HK-2 (cell line): ENCODE measurements around the gene MYL2.

ENCODE experiments used
- DNase-seq: peaks from one replicate; pipeline ENCODE4 v3.0.0-alpha.2; 2018; ENCODE audit not compliant: unreplicated experiment

Gene MYL2

GRCh38 chr12:110896559-110896958, 23.8 kb downstream of the MYL2 start:
- DNase-seq, result no peak

- DNase-seq, result no peak
These were observed 26.4 kb downstream of the MYL2 start for GRCh38 chr12:110893956-110894355.

- no peak for DNase-seq
These were observed 31.0 kb downstream of the MYL2 start for GRCh38 chr12:110889361-110889760.

GRCh38 chr12:110888256-110888991, 32.0 kb downstream of the MYL2 start:
- no peak for DNase-seq

- DNase-seq, result no peak
These were observed 35.1 kb downstream of the MYL2 start for GRCh38 chr12:110885152-110885840.

- no peak for DNase-seq
These were observed 37.1 kb downstream of the MYL2 start for GRCh38 chr12:110883251-110883650.

- no peak for DNase-seq
These were observed 39.7 kb downstream of the MYL2 start for GRCh38 chr12:110880651-110881050.

GRCh38 chr12:110874781-110875180, 45.6 kb downstream of the MYL2 start:
- no peak for DNase-seq

GRCh38 chr12:110874351-110874750, 46.0 kb downstream of the MYL2 start:
- DNase-seq, result no peak

- no peak for DNase-seq
These were observed 48.3 kb downstream of the MYL2 start for GRCh38 chr12:110872100-110872499.

- DNase-seq, result no peak
These were observed 50.6 kb downstream of the MYL2 start for GRCh38 chr12:110869803-110870202.

GRCh38 chr12:110869026-110869425, 51.4 kb downstream of the MYL2 start:
- no peak for DNase-seq

- no peak for DNase-seq
These were observed 54.9 kb downstream of the MYL2 start for GRCh38 chr12:110865521-110865920.

- DNase-seq, result no peak
These were observed 57.2 kb downstream of the MYL2 start for GRCh38 chr12:110863161-110863560.

- no peak for DNase-seq
These were observed 58.0 kb downstream of the MYL2 start for GRCh38 chr12:110862329-110862728.

- DNase-seq, result no peak
These were observed 58.6 kb downstream of the MYL2 start for GRCh38 chr12:110861729-110862128.
